ENCODE data around the gene SCAF1.

DNA sequence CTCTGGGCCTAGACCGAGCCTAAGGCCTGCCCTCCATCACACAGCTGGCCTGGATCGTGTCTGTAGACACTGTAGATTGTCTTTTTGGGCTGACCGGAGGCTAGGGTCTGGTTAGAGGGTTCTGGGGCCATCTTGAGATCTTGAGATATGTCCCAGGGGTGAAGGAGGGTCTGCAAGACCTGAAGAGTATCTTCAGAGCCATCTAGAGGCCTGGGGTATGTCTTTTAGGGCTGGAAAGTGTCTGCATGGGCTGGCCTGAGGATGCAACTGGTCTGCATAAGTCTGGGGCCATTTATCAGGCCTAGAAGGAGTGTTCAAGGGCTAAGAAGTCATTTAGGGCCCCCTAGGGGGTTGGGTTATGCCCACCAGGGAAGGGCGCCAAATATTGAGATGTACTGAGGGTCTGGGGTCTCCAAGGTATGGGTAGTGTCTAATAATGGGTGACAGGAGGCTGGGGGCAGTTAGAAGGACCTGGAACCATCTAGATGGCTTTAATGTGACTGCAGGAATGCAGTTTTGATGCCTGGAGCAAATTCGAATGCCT lies 555 bp downstream of the SCAF1 start:
- TF ChIP-seq, protein P1, sequence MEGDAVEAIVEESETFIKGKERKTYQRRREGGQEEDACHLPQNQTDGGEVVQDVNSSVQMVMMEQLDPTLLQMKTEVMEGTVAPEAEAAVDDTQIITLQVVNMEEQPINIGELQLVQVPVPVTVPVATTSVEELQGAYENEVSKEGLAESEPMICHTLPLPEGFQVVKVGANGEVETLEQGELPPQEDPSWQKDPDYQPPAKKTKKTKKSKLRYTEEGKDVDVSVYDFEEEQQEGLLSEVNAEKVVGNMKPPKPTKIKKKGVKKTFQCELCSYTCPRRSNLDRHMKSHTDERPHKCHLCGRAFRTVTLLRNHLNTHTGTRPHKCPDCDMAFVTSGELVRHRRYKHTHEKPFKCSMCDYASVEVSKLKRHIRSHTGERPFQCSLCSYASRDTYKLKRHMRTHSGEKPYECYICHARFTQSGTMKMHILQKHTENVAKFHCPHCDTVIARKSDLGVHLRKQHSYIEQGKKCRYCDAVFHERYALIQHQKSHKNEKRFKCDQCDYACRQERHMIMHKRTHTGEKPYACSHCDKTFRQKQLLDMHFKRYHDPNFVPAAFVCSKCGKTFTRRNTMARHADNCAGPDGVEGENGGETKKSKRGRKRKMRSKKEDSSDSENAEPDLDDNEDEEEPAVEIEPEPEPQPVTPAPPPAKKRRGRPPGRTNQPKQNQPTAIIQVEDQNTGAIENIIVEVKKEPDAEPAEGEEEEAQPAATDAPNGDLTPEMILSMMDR (IDR thresholded peaks at IDR 0.05): no peak
- TF ChIP-seq POLR2A (IDR thresholded peaks at IDR 0.05): no peak

All from upper lobe of left lung (tissue), 4 donors.